HCT116 (cell line): ENCODE results near the gene FCER1G. TPM values are rescaled to one million over a fixed set of nuclear protein-coding genes. Genes with fewer than 3 reads are reported as not detected.
A peak's percentile ranks its signal among the peaks of the same experiment; 100 is the strongest.

Experiments
- ATAC-seq: fragments of 200-7000 bp; cut with Tn5 transposase; 2 replicates; pipeline ENCODE4 v1.9.1; 2020; ENCODE audit warnings: mild to moderate bottlenecking, moderate library complexity
- BruUV-seq: library from RNA; stranded (reverse); fragments of 400-500 nt; replicated peaks from 2 replicates; lab custom pipeline; 2021; lab: Mats Ljungman, UMichigan
- CTCF ChIA-PET: fragments of 300-600 bp; sonication (Branson Sonifier 250); formaldehyde crosslinking; loops from one replicate; lab custom pipeline; 2021; ENCODE audit warnings: antibody characterized with exemption; lab: Charles Lee
- POLR2A ChIA-PET: fragments of 300-600, 350-600 bp; sonication (Branson Sonifier 250); formaldehyde crosslinking; loops from one replicate; lab custom pipeline; 2021; ENCODE audit warnings: antibody characterized with exemption; lab: Charles Lee
- RAD21 ChIA-PET, 2 experiments: fragments of 300-600 bp; sonication (Branson Sonifier 250); formaldehyde crosslinking; loops; one replicate each; lab custom pipeline; 2023; ENCODE audit warnings: low total read pairs in 2 of 2; ENCODE audit not compliant: uncharacterized antibody in 2 of 2, unreplicated experiment in 2 of 2, low non-redundant PET in 1 of 2; lab: Charles Lee
- DNase-seq: peaks from one replicate; pipeline ENCODE4 v3.0.0-alpha.2; 2010; ENCODE audit warnings: low read depth, low spot score
- H2AFZ ChIP-seq: fragments of 200-600 bp; shearing (Covaris generic), sonication (generic); 2 replicates; pipeline ENCODE4 v1.6.1; 2017; ENCODE audit warnings: low read depth, mixed run types, mixed read lengths, antibody characterized with exemption, low read length; ENCODE audit not compliant: poor library complexity, severe bottlenecking
- H3K27ac ChIP-seq: 2 replicates; pipeline ENCODE4 v1.5.1; 2012; ENCODE audit warnings: low read depth, low read length
- H3K27me3 ChIP-seq: fragments of 200-600 bp; sonication (generic); 2 replicates; pipeline ENCODE4 v1.6.1; 2016; ENCODE audit warnings: mixed run types, low read length, mixed read lengths; ENCODE audit not compliant: insufficient read depth
- H3K36me3 ChIP-seq, 2 experiments: fragments of 200-500 bp in 1 of 2; fragments of 200-600 bp in 1 of 2; sonication (Bioruptor generic) in 1 of 2; sonication (generic) in 1 of 2; 2 replicates each; pipeline versions ENCODE4 v1.5.1 to v1.6.1; 2014 to 2016; ENCODE audit warnings: low read length in 2 of 2, inconsistent platforms in 1 of 2, mixed read lengths in 1 of 2, mixed run types in 1 of 2; ENCODE audit not compliant: insufficient read depth in 2 of 2, control insufficient read depth in 1 of 2
- H3K4me1 ChIP-seq, 2 experiments: fragments of 200-600 bp in 1 of 2; sonication (generic) in 1 of 2; 2 replicates each; pipeline versions ENCODE4 v1.5.1 to v1.6.1; 2012 to 2017; ENCODE audit warnings: low read length in 2 of 2, inconsistent platforms in 1 of 2, mild to moderate bottlenecking in 1 of 2, mixed read lengths in 1 of 2, mixed run types in 1 of 2, moderate library complexity in 1 of 2; ENCODE audit not compliant: insufficient read depth in 2 of 2, control insufficient read depth in 1 of 2
- H3K4me2 ChIP-seq: fragments of 200-600 bp; sonication (generic); 2 replicates; pipeline ENCODE4 v1.6.1; 2017; ENCODE audit warnings: mixed run types, low read length, mixed read lengths
- H3K4me3 ChIP-seq, 2 experiments: fragments of 200-600 bp in 1 of 2; sonication (generic) in 1 of 2; replicated peaks in 1 of 2; 2 replicates each; pipeline ENCODE4 v1.5.1; 2011 to 2016; ENCODE audit warnings: low read length in 2 of 2, control low read depth in 1 of 2, low read depth in 1 of 2, mild to moderate bottlenecking in 1 of 2, mixed read lengths in 1 of 2, mixed run types in 1 of 2
- H3K79me2 ChIP-seq: fragments of 200-600 bp; sonication (generic); 2 replicates; pipeline ENCODE4 v1.6.1; 2017; ENCODE audit warnings: mild to moderate bottlenecking, mixed run types, low read length, moderate library complexity, mixed read lengths; ENCODE audit not compliant: insufficient read depth
- H3K9ac ChIP-seq: fragments of 200-600 bp; sonication (generic); 2 replicates; pipeline ENCODE4 v1.6.1; 2016; ENCODE audit warnings: low read length, mixed read lengths
- H3K9me2 ChIP-seq: fragments of 200-600 bp; sonication (generic), shearing (Covaris generic); 2 replicates; pipeline ENCODE4 v1.6.1; 2017; ENCODE audit warnings: mixed run types, mild to moderate bottlenecking, moderate library complexity; ENCODE audit not compliant: insufficient read depth
- H3K9me3 ChIP-seq, 2 experiments: fragments of 200-500 bp in 1 of 2; fragments of 200-600 bp in 1 of 2; sonication (Bioruptor generic) in 1 of 2; sonication (generic) in 1 of 2; 2 replicates each; pipeline ENCODE4 v1.6.1; 2014 to 2017; ENCODE audit warnings: low read length in 2 of 2, mixed read lengths in 2 of 2, inconsistent platforms in 1 of 2, low read depth in 1 of 2, mild to moderate bottlenecking in 1 of 2, mixed run types in 1 of 2, moderate library complexity in 1 of 2; ENCODE audit not compliant: control insufficient read depth in 1 of 2, insufficient read depth in 1 of 2
- H4K20me1 ChIP-seq: fragments of 200-600 bp; sonication (generic), shearing (Covaris generic); 2 replicates; pipeline ENCODE4 v1.6.1; 2017; ENCODE audit warnings: mixed run types, mild to moderate bottlenecking, moderate library complexity; ENCODE audit not compliant: insufficient read depth
- CBX3 ChIP-seq: IDR thresholded peaks from 2 replicates; pipeline ENCODE4 v1.6.1; 2012; ENCODE audit warnings: low read depth
- CEBPB ChIP-seq: IDR thresholded peaks from 2 replicates; pipeline ENCODE4 v1.6.1; 2012; ENCODE audit warnings: low read depth
- EGR1 ChIP-seq: IDR thresholded peaks from 2 replicates; pipeline ENCODE4 v1.6.1; 2012; ENCODE audit warnings: low read depth
- ELF1 ChIP-seq: IDR thresholded peaks from 2 replicates; pipeline ENCODE4 v1.6.1; 2012; ENCODE audit warnings: low read depth, borderline replicate concordance
- EZH2 ChIP-seq: fragments of 200-600 bp; sonication (generic); IDR thresholded peaks from 2 replicates; pipeline ENCODE4 v1.6.1; 2017; ENCODE audit warnings: antibody characterized with exemption, mixed run types
- EZH2phosphoT487 ChIP-seq: fragments of 200-600 bp; IDR thresholded peaks from 2 replicates; pipeline ENCODE4 v1.6.1; 2018; ENCODE audit warnings: antibody characterized with exemption, borderline replicate concordance
- FOSL1 ChIP-seq: IDR thresholded peaks from 2 replicates; pipeline ENCODE4 v1.6.1; 2012; ENCODE audit warnings: low read depth
- JUND ChIP-seq: IDR thresholded peaks from 2 replicates; pipeline ENCODE4 v1.6.1; 2012
- POLR2A ChIP-seq: IDR thresholded peaks from 2 replicates; pipeline ENCODE4 v1.7.0; 2011; ENCODE audit warnings: borderline replicate concordance; ENCODE audit not compliant: insufficient read depth, insufficient read length; ENCODE audit errors: extremely low read depth
- POLR2AphosphoS5 ChIP-seq: IDR thresholded peaks from 2 replicates; pipeline ENCODE4 v1.6.1; 2011; ENCODE audit warnings: mild to moderate bottlenecking, low read depth, low read length, moderate library complexity
- RAD21 ChIP-seq: IDR thresholded peaks from 2 replicates; pipeline ENCODE4 v1.6.1; 2012; ENCODE audit warnings: low read depth, mild to moderate bottlenecking
- SIN3A ChIP-seq: IDR thresholded peaks from 2 replicates; pipeline ENCODE4 v1.6.1; 2012; ENCODE audit warnings: low read depth
- SP1 ChIP-seq: IDR thresholded peaks from 2 replicates; pipeline ENCODE4 v1.6.1; 2012; ENCODE audit warnings: low read depth
- SRF ChIP-seq: IDR thresholded peaks from 2 replicates; pipeline ENCODE4 v1.6.1; 2012; ENCODE audit warnings: low read depth
- TCF7L2 ChIP-seq: IDR thresholded peaks from 2 replicates; pipeline ENCODE4 v1.7.0; 2011; ENCODE audit warnings: borderline replicate concordance, inconsistent platforms; ENCODE audit not compliant: insufficient read depth, insufficient read length; ENCODE audit errors: extremely low read depth
- YY1 ChIP-seq: IDR thresholded peaks from 2 replicates; pipeline ENCODE4 v1.6.1; 2011; ENCODE audit warnings: low read length, low read depth, moderate library complexity, mild to moderate bottlenecking; ENCODE audit not compliant: insufficient replicate concordance; ENCODE audit errors: extremely low read depth
- ZFX ChIP-seq: fragments of 450-650 bp; IDR thresholded peaks from 2 replicates; pipeline ENCODE4 v1.6.1; 2017
- ZNF274 ChIP-seq: fragments of 200-500 bp; sonication (Bioruptor generic); IDR thresholded peaks from 2 replicates; pipeline ENCODE4 v1.6.1; 2014; ENCODE audit warnings: mild to moderate bottlenecking, low read depth, low read length, inconsistent platforms
- intact Hi-C: fragments of 100-400 bp; cut with micrococcal nuclease; formaldehyde crosslinking; loops from 2 replicates; pipeline ENCODE4 v1.10.0; 2022
- total RNA-seq: library from RNA; stranded (reverse); gene quantifications from one replicate; pipeline ENCODE4 v1.2.1, GENCODE V29; 2021; ENCODE audit not compliant: unreplicated experiment
- TF ChIP-seq, protein P1 (sequence below): IDR thresholded peaks from 2 replicates; pipeline ENCODE4 v1.6.1; 2012
- TF ChIP-seq, protein P2 (sequence below): IDR thresholded peaks from 2 replicates; pipeline ENCODE4 v1.6.1; 2012; ENCODE audit warnings: low read depth
- TF ChIP-seq, protein P3 (sequence below): IDR thresholded peaks from 2 replicates; pipeline ENCODE4 v1.6.1; 2012
- TF ChIP-seq, protein P4 (sequence below): IDR thresholded peaks from 2 replicates; pipeline ENCODE4 v1.6.1; 2011; ENCODE audit warnings: mild to moderate bottlenecking, low read length, moderate library complexity; ENCODE audit not compliant: insufficient replicate concordance; ENCODE audit errors: extremely low read depth

The FCER1G gene
- total RNA-seq, 1 experiment from 2014 or later, result 0.86 TPM

DNA sequence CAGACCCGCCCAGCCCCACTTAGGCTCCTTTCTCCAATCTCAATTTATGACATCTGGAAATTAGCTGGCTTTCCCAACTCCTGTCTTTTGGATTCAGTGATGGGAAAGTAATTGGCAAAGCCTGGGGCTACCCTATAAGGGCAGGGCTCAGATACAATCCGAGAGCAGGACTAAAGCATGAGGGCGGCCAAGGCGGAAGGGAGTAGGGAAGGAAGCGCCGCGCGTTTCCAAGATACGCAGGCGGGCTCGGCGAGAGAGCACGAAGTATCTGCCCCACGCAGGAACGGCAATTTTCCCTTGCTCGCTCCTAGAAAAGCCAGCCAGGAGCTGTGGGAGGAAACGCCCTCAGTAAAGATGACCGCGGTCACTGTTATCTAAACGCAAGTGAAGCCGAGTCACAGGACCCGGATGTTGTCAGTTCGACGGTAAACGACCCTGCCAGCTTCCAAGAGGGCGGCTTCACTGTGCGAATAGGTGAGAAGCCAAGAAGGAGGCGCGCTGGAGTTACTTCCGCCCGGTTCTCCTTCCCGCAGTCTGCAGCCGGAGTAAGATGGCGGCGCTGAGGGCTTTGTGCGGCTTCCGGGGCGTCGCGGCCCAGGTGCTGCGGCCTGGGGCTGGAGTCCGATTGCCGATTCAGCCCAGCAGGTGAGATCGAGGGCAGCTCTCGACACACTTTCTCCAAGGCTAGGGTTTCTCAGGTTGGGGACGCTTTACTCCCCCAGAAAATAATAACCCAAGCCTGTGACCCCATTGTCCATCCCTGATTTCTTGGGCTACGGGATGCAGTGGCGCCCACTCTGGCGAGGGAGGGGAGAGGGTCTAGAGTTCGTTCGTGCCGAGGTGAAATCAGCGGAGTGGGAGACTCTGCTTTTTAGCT lies 13.0 kb upstream of the FCER1G start, which contains the start of gene NDUFS2:
NDUFS2 (plus strand) TSS at position 532 of the 877 bp plus-strand sequence; CDS start at position 551, 19 bp downstream.
- H3K27me3 ChIP-seq, result no peaks in the 10 kb centered on the region
- TSS peak; percentile 90 for BruUV-seq
- H3K9me3 ChIP-seq, result no peaks in the 10 kb centered on the region
- H3K36me3 ChIP-seq, result peaks cover 19 to 26% of the 10 kb centered on the region in 2 experiments; a peak in 2 of 4 replicates
- ChIA-PET CTCF (interaction anchor here (0.7 to 1.8 kb wide), 6 partner anchors 10 to 180 kb away, joined by 3 to 7 read pairs (median 4); partner anchors contain the start of genes APOA2, PPOX and TOMM40L), RAD21 (no interaction called here), POLR2A (interaction anchor here (0.9 to 3.0 kb wide), 7 partner anchors 8 to 86 kb away, joined by 3 to 12 read pairs (median 5); partner anchors contain the start of genes B4GALT3, PPOX and TOMM40L)
- peaks cover 8 to 38% of the 10 kb centered on the region in 2 experiments; a peak in 3 of 4 replicates for H3K4me1 ChIP-seq
- peak within 1 kb of the TSS; percentile 98 for H3K9ac ChIP-seq
- peak; percentile 99 for DNase-seq
- H2AFZ ChIP-seq, result no peak within 1 kb of the TSS
- H3K9me2 ChIP-seq, result no peaks in the 10 kb centered on the region
- H4K20me1 ChIP-seq, result no peaks in the 10 kb centered on the region
- intact Hi-C loops, result no loop called here
- peaks cover 29% of the 10 kb centered on the region for H3K79me2 ChIP-seq
- H3K4me2 ChIP-seq, result peak within 1 kb of the TSS; percentile 89
- H3K27ac ChIP-seq, result peak within 1 kb of the TSS; percentile 65
- ATAC-seq, result peak; percentile 96
- peak within 1 kb of the TSS; percentile 94 to 98 for H3K4me3 ChIP-seq
- TF ChIP-seq SRF, result no peak
- TF ChIP-seq EGR1, result peak; percentile 93
- no peak; the same call in 1 of the 2 replicates for TF ChIP-seq ELF1
- TF ChIP-seq ZNF274, result no peak
- peak; percentile 71; the same call in 1 of the 2 replicates for TF ChIP-seq ZFX
- TF ChIP-seq RAD21, result no peak
- TF ChIP-seq, protein P1, sequence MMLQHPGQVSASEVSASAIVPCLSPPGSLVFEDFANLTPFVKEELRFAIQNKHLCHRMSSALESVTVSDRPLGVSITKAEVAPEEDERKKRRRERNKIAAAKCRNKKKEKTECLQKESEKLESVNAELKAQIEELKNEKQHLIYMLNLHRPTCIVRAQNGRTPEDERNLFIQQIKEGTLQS, result no peak
- no peak for TF ChIP-seq CEBPB
- TF ChIP-seq, protein P2, sequence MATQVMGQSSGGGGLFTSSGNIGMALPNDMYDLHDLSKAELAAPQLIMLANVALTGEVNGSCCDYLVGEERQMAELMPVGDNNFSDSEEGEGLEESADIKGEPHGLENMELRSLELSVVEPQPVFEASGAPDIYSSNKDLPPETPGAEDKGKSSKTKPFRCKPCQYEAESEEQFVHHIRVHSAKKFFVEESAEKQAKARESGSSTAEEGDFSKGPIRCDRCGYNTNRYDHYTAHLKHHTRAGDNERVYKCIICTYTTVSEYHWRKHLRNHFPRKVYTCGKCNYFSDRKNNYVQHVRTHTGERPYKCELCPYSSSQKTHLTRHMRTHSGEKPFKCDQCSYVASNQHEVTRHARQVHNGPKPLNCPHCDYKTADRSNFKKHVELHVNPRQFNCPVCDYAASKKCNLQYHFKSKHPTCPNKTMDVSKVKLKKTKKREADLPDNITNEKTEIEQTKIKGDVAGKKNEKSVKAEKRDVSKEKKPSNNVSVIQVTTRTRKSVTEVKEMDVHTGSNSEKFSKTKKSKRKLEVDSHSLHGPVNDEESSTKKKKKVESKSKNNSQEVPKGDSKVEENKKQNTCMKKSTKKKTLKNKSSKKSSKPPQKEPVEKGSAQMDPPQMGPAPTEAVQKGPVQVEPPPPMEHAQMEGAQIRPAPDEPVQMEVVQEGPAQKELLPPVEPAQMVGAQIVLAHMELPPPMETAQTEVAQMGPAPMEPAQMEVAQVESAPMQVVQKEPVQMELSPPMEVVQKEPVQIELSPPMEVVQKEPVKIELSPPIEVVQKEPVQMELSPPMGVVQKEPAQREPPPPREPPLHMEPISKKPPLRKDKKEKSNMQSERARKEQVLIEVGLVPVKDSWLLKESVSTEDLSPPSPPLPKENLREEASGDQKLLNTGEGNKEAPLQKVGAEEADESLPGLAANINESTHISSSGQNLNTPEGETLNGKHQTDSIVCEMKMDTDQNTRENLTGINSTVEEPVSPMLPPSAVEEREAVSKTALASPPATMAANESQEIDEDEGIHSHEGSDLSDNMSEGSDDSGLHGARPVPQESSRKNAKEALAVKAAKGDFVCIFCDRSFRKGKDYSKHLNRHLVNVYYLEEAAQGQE, result no peak
- TF ChIP-seq, protein P3, sequence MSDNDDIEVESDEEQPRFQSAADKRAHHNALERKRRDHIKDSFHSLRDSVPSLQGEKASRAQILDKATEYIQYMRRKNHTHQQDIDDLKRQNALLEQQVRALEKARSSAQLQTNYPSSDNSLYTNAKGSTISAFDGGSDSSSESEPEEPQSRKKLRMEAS, result no peak
- TF ChIP-seq CBX3, result no peak
- no peak for TF ChIP-seq FOSL1
- TF ChIP-seq SIN3A, result no peak
- TF ChIP-seq TCF7L2, result no peak
- TF ChIP-seq EZH2, result no peak
- no peak for TF ChIP-seq JUND
- TF ChIP-seq, protein P4, sequence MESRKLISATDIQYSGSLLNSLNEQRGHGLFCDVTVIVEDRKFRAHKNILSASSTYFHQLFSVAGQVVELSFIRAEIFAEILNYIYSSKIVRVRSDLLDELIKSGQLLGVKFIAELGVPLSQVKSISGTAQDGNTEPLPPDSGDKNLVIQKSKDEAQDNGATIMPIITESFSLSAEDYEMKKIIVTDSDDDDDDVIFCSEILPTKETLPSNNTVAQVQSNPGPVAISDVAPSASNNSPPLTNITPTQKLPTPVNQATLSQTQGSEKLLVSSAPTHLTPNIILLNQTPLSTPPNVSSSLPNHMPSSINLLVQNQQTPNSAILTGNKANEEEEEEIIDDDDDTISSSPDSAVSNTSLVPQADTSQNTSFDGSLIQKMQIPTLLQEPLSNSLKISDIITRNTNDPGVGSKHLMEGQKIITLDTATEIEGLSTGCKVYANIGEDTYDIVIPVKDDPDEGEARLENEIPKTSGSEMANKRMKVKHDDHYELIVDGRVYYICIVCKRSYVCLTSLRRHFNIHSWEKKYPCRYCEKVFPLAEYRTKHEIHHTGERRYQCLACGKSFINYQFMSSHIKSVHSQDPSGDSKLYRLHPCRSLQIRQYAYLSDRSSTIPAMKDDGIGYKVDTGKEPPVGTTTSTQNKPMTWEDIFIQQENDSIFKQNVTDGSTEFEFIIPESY, result no peak
- peak; percentile 95 for TF ChIP-seq POLR2AphosphoS5
- no peak for TF ChIP-seq EZH2phosphoT487
- TF ChIP-seq POLR2A, result peak; percentile 76
- TF ChIP-seq YY1, result peak; percentile 100
- TF ChIP-seq SP1, result no peak
